Kidney (tissue), 14 donors: ENCODE measurements around the gene SCP2. TPM values are rescaled to one million over a fixed set of nuclear protein-coding genes. Genes with fewer than 3 reads are reported as not detected.

Experiments used
- DNase-seq, 5 donors: peaks; one replicate each; pipeline ENCODE4 v3.0.0-alpha.2; 2013 to 2020
- FAIRE-seq: peaks from 2 replicates; lab custom pipeline; 2012; peaks lifted over from hg19 to GRCh38; lab: Jason Lieb, UNC
- H3K27ac ChIP-seq, 2 donors: one replicate each; pipeline ENCODE4 v1.7.0; 2013; ENCODE audit warnings: low read depth in 2 of 2, low read length in 2 of 2, inconsistent platforms in 1 of 2
- H3K27me3 ChIP-seq: one replicate; pipeline ENCODE4 v1.7.1; 2013; ENCODE audit warnings: low read length, inconsistent platforms; ENCODE audit not compliant: control insufficient read depth, insufficient read depth
- H3K36me3 ChIP-seq, 3 donors: one replicate each; pipeline versions ENCODE4 v1.7.0 to v1.7.1; 2013; ENCODE audit warnings: low read length in 3 of 3, control low read depth in 1 of 3, inconsistent platforms in 1 of 3; ENCODE audit not compliant: insufficient read depth in 3 of 3, control insufficient read depth in 2 of 3
- H3K4me1 ChIP-seq, 3 donors: one replicate each; pipeline versions ENCODE4 v1.7.0 to v1.7.1; 2013; ENCODE audit warnings: low read length in 3 of 3, inconsistent platforms in 1 of 3, low read depth in 1 of 3; ENCODE audit not compliant: control insufficient read depth in 2 of 3, insufficient read depth in 2 of 3
- H3K4me3 ChIP-seq, 3 donors: one replicate each; pipeline versions ENCODE4 v1.7.0 to v1.8.1; 2013; ENCODE audit warnings: low read length in 3 of 3, control low read depth in 1 of 3, inconsistent platforms in 1 of 3
- H3K9ac ChIP-seq, 3 donors: one replicate each; pipeline versions ENCODE4 v1.7.0 to v1.7.1; 2013; ENCODE audit warnings: low read length in 3 of 3, control low read depth in 1 of 3, inconsistent platforms in 1 of 3
- H3K9me3 ChIP-seq, 3 donors: one replicate each; pipeline versions ENCODE4 v1.7.0 to v1.7.1; 2013; ENCODE audit warnings: low read length in 3 of 3, control low read depth in 1 of 3, inconsistent platforms in 1 of 3; ENCODE audit not compliant: control insufficient read depth in 2 of 3, insufficient read depth in 1 of 3
- intact Hi-C: fragments of 100-400 bp; cut with DNase I; formaldehyde crosslinking; loops from one replicate; pipeline ENCODE4 v1.11.1; 2022
- polyA plus RNA-seq: library from polyadenylated mRNA; stranded (reverse); fragments of 350-450 nt; fragmentation: Illumina TruSeq; extraction: RNeasy Lipid Tissue Mini Kit (QIAGEN cat#74804); gene quantifications from one replicate; pipeline ENCODE4 v1.2.3, GENCODE V29; 2014; ENCODE audit warnings: low read depth, low replicate concordance; ENCODE audit not compliant: insufficient read depth
- total RNA-seq: library from RNA; stranded (reverse); fragmentation: NEBNext Ultra II Directional; extraction: Animal tissue kit (Norgen Biotek cat#: 25700); gene quantifications from one replicate; pipeline ENCODE4 v1.2.1, GENCODE V29; 2021
- TF ChIP-seq, protein P1 (sequence below): IDR thresholded peaks from 3 replicates; pipeline ENCODE4 v1.5.1; 2012; ENCODE audit warnings: mild to moderate bottlenecking, moderate library complexity, borderline replicate concordance; ENCODE audit not compliant: insufficient read depth; ENCODE audit errors: extremely low read depth
- donor health status: control.
- donor health status: control.
- donor health status: control.
- donor health status: control.
- donor health status: control.
- donor health status: DM: yes; HTN: yes; CAD: no.
- donor health status: Normal renal cell carcinoma (clear cell type).

Gene SCP2
- total and polyA plus RNA-seq, 2 donors from 2014 or later = 168 to 226 TPM

DNA sequence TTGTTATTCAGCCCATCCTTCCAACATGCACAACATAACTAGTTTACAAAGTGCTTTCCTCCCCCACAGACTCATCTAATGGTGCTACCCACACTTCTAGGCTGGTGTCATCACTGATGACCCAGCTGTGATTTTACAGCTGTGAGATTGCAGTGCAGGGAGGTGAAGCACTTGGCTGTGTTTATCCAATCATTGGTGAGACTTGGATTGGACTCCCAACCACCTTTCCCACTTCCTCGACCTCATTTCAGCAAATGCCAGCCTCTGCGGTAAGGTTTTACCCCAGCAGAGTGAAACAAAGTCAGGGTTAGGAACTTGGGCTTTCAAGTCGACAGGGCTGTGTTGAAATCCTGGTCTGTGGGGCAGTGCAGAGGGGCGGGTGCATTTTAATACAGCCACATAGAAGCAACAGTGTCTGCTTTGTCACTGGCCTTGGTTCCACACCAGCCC, 27.6 kb upstream of the SCP2 start:
- TF ChIP-seq, protein P1, sequence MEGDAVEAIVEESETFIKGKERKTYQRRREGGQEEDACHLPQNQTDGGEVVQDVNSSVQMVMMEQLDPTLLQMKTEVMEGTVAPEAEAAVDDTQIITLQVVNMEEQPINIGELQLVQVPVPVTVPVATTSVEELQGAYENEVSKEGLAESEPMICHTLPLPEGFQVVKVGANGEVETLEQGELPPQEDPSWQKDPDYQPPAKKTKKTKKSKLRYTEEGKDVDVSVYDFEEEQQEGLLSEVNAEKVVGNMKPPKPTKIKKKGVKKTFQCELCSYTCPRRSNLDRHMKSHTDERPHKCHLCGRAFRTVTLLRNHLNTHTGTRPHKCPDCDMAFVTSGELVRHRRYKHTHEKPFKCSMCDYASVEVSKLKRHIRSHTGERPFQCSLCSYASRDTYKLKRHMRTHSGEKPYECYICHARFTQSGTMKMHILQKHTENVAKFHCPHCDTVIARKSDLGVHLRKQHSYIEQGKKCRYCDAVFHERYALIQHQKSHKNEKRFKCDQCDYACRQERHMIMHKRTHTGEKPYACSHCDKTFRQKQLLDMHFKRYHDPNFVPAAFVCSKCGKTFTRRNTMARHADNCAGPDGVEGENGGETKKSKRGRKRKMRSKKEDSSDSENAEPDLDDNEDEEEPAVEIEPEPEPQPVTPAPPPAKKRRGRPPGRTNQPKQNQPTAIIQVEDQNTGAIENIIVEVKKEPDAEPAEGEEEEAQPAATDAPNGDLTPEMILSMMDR = no peak
- peak in 3 of 5 donors; percentile 45 to 69 (median 64) for DNase-seq

DNA sequence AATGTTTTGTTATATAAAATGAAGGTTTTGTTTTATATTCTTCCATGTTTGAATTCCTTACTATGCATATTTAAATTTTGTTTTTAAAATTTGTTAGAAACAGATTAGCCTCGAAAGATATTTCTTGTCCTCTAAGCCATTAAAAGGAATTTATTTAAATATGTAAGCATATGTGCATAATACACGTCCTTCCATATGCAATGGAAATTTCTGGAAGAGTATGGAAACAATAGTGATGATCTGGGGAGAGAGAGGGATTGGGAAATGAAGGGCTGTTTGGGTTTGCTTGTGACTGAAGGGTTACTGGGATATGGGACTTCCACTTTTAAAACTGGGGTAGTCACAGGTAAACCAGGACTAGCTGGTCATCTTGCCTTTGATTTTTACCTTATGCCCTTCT, 26.7 kb upstream of the SCP2 start:
- intact Hi-C loops = no loop called here
- FAIRE-seq = no peak
- TF ChIP-seq, protein P1 = no peak

More for the DNA sequence above, 27.6 kb upstream of the SCP2 start:
- intact Hi-C loops = no loop called here
- H3K36me3 ChIP-seq = peaks cover 0 to 24% (median 21%) of the 10 kb centered on the region in 3 donors
- H3K4me1 ChIP-seq = no peaks in the 10 kb centered on the region
- H3K9ac ChIP-seq = no peak overlapping the region
- FAIRE-seq = no peak
- H3K27ac ChIP-seq = no peak overlapping the region
- H3K4me3 ChIP-seq = no peak overlapping the region
- H3K9me3 ChIP-seq = no peaks in the 10 kb centered on the region
- H3K27me3 ChIP-seq = no peaks in the 10 kb centered on the region

DNA sequence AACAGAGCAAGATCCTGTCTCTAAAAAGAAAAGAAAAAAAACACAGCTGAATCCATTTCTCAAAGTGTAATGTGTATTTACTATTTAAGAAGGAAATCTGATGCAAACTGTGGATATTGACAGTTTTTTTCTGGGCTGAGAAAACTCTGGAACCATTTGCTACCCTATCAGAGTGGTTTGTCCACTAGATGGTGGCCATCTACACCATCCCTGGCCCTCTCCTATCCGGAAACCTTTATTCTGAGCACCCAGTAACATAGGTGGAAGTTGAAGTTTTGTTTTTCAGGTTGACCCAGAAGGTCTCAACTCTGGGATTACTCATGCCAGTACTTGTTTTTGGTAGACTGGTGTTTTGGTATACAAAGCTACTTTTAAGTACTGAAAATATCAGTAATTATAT, 25.7 kb upstream of the SCP2 start:
- Histone ChIP-seq H3K27me3 (no peaks in the 10 kb centered on the region), H3K4me1 (peaks cover 0 to 10% (median 8%) of the 10 kb centered on the region in 3 donors), H3K9me3 (no peaks in the 10 kb centered on the region), H3K4me3 (no peak overlapping the region), H3K36me3 (peaks cover 0 to 14% (median 13%) of the 10 kb centered on the region in 3 donors), H3K27ac (no peak overlapping the region), H3K9ac (no peak overlapping the region)
- intact Hi-C loops = no loop called here
- DNase-seq (no peak), FAIRE-seq (no peak)
- TF ChIP-seq, protein P1 = peak; percentile 19

More for the DNA sequence above, 26.7 kb upstream of the SCP2 start:
- Histone ChIP-seq H3K9ac (no peak overlapping the region), H3K4me1 (peaks cover 0 to 3% (median under 1%) of the 10 kb centered on the region in 3 donors), H3K27ac (no peak overlapping the region), H3K4me3 (no peak overlapping the region), H3K36me3 (peaks cover 0 to 17% (median 14%) of the 10 kb centered on the region in 3 donors), H3K9me3 (no peaks in the 10 kb centered on the region), H3K27me3 (no peaks in the 10 kb centered on the region)
- DNase-seq = no peak
